ENCODE measurements around the gene ENPP5.

GRCh38 chr6:46211917-46212316 is 41.1 kb upstream of the ENPP5 start:
- TF ChIP-seq CTCF (IDR thresholded peaks at IDR 0.05; ENCODE audit: insufficient read depth, low read depth, low read length) (no peak), EZH2 (IDR thresholded peaks at IDR 0.05; ENCODE audit: insufficient read depth, low read length) (no peak)
